ENCODE measurements around the gene SERPINB6. TPM values are rescaled to one million over a fixed set of nuclear protein-coding genes. Genes with fewer than 3 reads are reported as not detected.

Gene SERPINB6
- polyA plus RNA-seq, 2 of the 4 experiments (the other 2 are of a cell fraction), result 104 to 126 TPM

DNA sequence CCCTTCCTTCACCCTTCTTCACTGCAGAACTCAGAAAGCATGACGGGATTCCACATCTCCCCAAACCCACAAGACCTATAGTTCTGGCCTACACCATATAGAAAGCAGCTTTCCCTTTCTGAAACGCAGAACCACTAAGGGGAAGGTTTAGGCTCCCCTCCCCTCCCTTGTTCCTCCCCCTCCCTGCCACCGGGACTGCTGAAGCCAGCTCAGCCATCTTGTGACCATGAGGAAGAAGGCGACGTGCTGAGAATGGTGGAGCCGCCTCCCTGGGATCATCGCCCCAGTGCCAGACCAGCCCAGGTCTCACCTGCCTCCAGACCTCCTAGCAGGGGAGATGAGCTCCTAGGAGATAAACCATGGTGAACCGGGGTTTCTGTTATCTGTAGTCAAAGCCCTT is 19.6 kb downstream of the SERPINB6 start (continued):
- TF ChIP-seq HOXB13 (CRISPR knock-in tag; IDR thresholded peaks at IDR 0.05; ENCODE audit: low read depth), result no peak
- TF ChIP-seq, protein P1, sequence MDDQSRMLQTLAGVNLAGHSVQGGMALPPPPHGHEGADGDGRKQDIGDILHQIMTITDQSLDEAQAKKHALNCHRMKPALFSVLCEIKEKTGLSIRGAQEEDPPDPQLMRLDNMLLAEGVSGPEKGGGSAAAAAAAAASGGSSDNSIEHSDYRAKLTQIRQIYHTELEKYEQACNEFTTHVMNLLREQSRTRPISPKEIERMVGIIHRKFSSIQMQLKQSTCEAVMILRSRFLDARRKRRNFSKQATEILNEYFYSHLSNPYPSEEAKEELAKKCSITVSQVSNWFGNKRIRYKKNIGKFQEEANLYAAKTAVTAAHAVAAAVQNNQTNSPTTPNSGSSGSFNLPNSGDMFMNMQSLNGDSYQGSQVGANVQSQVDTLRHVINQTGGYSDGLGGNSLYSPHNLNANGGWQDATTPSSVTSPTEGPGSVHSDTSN (IDR thresholded peaks at IDR 0.05), result no peak
- TF ChIP-seq MAFK (IDR thresholded peaks at IDR 0.05; ENCODE audit: partially characterized antibody), result no peak

DNA sequence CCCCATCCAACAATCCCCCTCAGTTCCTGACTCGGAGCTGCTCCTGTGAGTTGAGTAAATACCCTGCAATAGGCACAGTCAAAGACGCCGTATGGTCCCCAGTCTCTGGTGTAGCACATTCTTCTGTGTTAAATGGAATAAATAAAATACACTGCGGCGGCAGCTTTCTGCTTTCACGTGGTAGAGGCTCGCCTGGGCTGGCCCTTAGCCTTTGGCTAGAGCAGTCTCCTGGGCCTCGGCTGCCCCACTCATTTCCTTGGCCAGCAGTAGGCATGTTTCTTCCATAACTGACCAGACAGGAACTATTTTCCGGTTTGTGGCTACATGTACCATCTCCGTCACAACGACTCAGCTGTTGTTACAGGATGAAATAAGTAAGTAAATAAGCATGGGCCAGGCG is 20.7 kb downstream of the SERPINB6 start:
- peaks cover 13% of the 10 kb centered on the region for H3K4me1 ChIP-seq
- H3K4me2 ChIP-seq, result no peak overlapping the region
- FAIRE-seq (no peak), DNase-seq (ENCODE audit: low read depth in 1 of 2, low spot score in 1 of 2) (no peak), ATAC-seq (no peak)
- H3K27ac ChIP-seq, result no peak overlapping the region
- TF ChIP-seq EP300 (IDR thresholded peaks at IDR 0.05), result no peak
- TF ChIP-seq NPAS2 (CRISPR knock-in tag; IDR thresholded peaks at IDR 0.05; ENCODE audit: borderline replicate concordance), result no peak
- TF ChIP-seq, protein P1 (IDR thresholded peaks at IDR 0.05), result no peak
- no peak for TF ChIP-seq CHD4 (IDR thresholded peaks at IDR 0.05; ENCODE audit: borderline replicate concordance)
- TF ChIP-seq TP53 (CRISPR knock-in tag; IDR thresholded peaks at IDR 0.05), result no peak
- no peak for TF ChIP-seq ZSCAN20 (CRISPR knock-in tag; IDR thresholded peaks at IDR 0.05)
- TF ChIP-seq FOXS1 (CRISPR knock-in tag; IDR thresholded peaks at IDR 0.05), result no peak
- TF ChIP-seq SMC3 (IDR thresholded peaks at IDR 0.05), result no peak
- TF ChIP-seq MAZ (IDR thresholded peaks at IDR 0.05; ENCODE audit: borderline replicate concordance, low read depth, low read length), result no peak
- TF ChIP-seq ESRRA (IDR thresholded peaks at IDR 0.05; ENCODE audit: borderline replicate concordance, low read length), result no peak
- TF ChIP-seq RAD21 (conservative IDR thresholded peaks at IDR 0.05 in 1 of 2, IDR thresholded peaks at IDR 0.05 in 1 of 2), result no peak
- TF ChIP-seq, protein P2, sequence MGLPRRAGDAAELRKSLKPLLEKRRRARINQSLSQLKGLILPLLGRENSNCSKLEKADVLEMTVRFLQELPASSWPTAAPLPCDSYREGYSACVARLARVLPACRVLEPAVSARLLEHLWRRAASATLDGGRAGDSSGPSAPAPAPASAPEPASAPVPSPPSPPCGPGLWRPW (IDR thresholded peaks at IDR 0.05), result no peak
- TF ChIP-seq, protein P3, sequence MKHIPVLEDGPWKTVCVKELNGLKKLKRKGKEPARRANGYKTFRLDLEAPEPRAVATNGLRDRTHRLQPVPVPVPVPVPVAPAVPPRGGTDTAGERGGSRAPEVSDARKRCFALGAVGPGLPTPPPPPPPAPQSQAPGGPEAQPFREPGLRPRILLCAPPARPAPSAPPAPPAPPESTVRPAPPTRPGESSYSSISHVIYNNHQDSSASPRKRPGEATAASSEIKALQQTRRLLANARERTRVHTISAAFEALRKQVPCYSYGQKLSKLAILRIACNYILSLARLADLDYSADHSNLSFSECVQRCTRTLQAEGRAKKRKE (CRISPR knock-in tag; IDR thresholded peaks at IDR 0.05; ENCODE audit: low read depth), result no peak
- TF ChIP-seq ELK1 (IDR thresholded peaks at IDR 0.05; ENCODE audit: low read depth, low read length), result no peak
- TF ChIP-seq JUN (IDR thresholded peaks at IDR 0.05), result no peak
- no peak for TF ChIP-seq RARB (CRISPR knock-in tag; IDR thresholded peaks at IDR 0.05)
- TF ChIP-seq FOSL2 (IDR thresholded peaks at IDR 0.05), result no peak
- TF ChIP-seq FOSL2 (CRISPR knock-in tag; IDR thresholded peaks at IDR 0.05), result no peak
- TF ChIP-seq, protein P4, sequence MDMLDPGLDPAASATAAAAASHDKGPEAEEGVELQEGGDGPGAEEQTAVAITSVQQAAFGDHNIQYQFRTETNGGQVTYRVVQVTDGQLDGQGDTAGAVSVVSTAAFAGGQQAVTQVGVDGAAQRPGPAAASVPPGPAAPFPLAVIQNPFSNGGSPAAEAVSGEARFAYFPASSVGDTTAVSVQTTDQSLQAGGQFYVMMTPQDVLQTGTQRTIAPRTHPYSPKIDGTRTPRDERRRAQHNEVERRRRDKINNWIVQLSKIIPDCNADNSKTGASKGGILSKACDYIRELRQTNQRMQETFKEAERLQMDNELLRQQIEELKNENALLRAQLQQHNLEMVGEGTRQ (IDR thresholded peaks at IDR 0.05), result no peak
- TF ChIP-seq JUNB (IDR thresholded peaks at IDR 0.05), result no peak
- CTCF ChIA-PET, result interaction anchor here (1.3 to 16.6 kb wide), 5 partner anchors 14 to 104 kb away, joined by 4 to 183 read pairs (median 19); partner anchors contain the start of gene SERPINB6
- no peak overlapping the region for H3K4me3 ChIP-seq
- POLR2A ChIA-PET, result no interaction called here
- 89% methylated on average over 12 of the region's 12 CpGs for WGBS (ENCODE audit: missing lambda C conversion rate)
- H3K9me3 ChIP-seq, result no peaks in the 10 kb centered on the region

Measured in A549 (cell line).